IMR-90 (cell line): ENCODE measurements around the gene C16orf74. TPM values are rescaled to one million over a fixed set of nuclear protein-coding genes. Genes with fewer than 3 reads are reported as not detected.

Experiments
- ATAC-seq: fragments of 200-7000 bp; cut with Tn5 transposase; 2 replicates; pipeline ENCODE4 v1.9.1; 2020; ENCODE audit warnings: low read depth, mild to moderate bottlenecking, moderate library complexity
- BruUV-seq: library from RNA; stranded (reverse); fragments of 400-500 nt; replicated peaks from 2 replicates; lab custom pipeline; 2021; lab: Mats Ljungman, UMichigan
- CTCF ChIA-PET: fragments of 300-600 bp; formaldehyde crosslinking; extraction: SDS; loops from one replicate; lab custom pipeline; 2021; ENCODE audit warnings: antibody characterized with exemption; lab: Yijun Ruan, JAX
- POLR2A ChIA-PET: fragments of 300-600 bp; sonication (Branson Sonifier 250); formaldehyde crosslinking; loops from one replicate; lab custom pipeline; 2022; ENCODE audit warnings: antibody characterized with exemption; ENCODE audit not compliant: unreplicated experiment; lab: Charles Lee
- DNase-seq: peaks from one replicate; pipeline ENCODE4 v3.0.0; 2013
- H2AFZ ChIP-seq: replicated peaks from 2 replicates; pipeline ENCODE3; 2013; ENCODE audit warnings: low read length, mild to moderate bottlenecking; ENCODE audit not compliant: poor library complexity
- H2AK5ac ChIP-seq: 2 replicates; pipeline ENCODE4 v1.6.1; 2013; ENCODE audit warnings: low read depth, low read length, inconsistent platforms
- H2AK9ac ChIP-seq: replicated peaks from 2 replicates; pipeline ENCODE3; 2013; ENCODE audit warnings: mild to moderate bottlenecking, low read depth, low read length, moderate library complexity; ENCODE audit not compliant: poor library complexity
- H2BK120ac ChIP-seq: 2 replicates; pipeline ENCODE4 v1.6.1; 2013; ENCODE audit warnings: low read depth, low read length, inconsistent platforms
- H2BK15ac ChIP-seq: 3 replicates; pipeline ENCODE4 v1.6.1; 2013; ENCODE audit warnings: low read depth, low read length, inconsistent platforms
- H2BK20ac ChIP-seq: 2 replicates; pipeline ENCODE4 v1.6.1; 2013; ENCODE audit warnings: low read depth, mild to moderate bottlenecking, inconsistent platforms, low read length, moderate library complexity
- H2BK5ac ChIP-seq: 2 replicates; pipeline ENCODE4 v1.6.1; 2013; ENCODE audit warnings: mild to moderate bottlenecking, low read depth, low read length, inconsistent platforms; ENCODE audit not compliant: poor library complexity, severe bottlenecking
- H3K14ac ChIP-seq: replicated peaks from 2 replicates; pipeline ENCODE4 v1.6.1; 2013; ENCODE audit warnings: low read depth, low read length, inconsistent platforms
- H3K18ac ChIP-seq: 2 replicates; pipeline ENCODE4 v1.6.1; 2013; ENCODE audit warnings: low read depth, low read length, control low read depth
- H3K23ac ChIP-seq: 2 replicates; pipeline ENCODE4 v1.6.1; 2013; ENCODE audit warnings: low read depth, low read length, inconsistent platforms
- H3K27ac ChIP-seq: 2 replicates; pipeline ENCODE4 v1.5.1; 2013; ENCODE audit warnings: mild to moderate bottlenecking, control low read depth, low read length; ENCODE audit not compliant: insufficient read depth
- H3K27me3 ChIP-seq: 2 replicates; pipeline ENCODE4 v1.6.1; 2013; ENCODE audit warnings: low read length; ENCODE audit not compliant: control insufficient read depth, insufficient read depth
- H3K36me3 ChIP-seq: 2 replicates; pipeline ENCODE4 v1.6.1; 2013; ENCODE audit warnings: low read length, mixed read lengths; ENCODE audit not compliant: control insufficient read depth, insufficient read depth
- H3K4ac ChIP-seq: 2 replicates; pipeline ENCODE4 v1.6.1; 2013; ENCODE audit warnings: low read depth, low read length, inconsistent platforms
- H3K4me1 ChIP-seq: 2 replicates; pipeline ENCODE4 v1.6.1; 2013; ENCODE audit warnings: low read length, mixed read lengths; ENCODE audit not compliant: control insufficient read depth, insufficient read depth
- H3K4me2 ChIP-seq: 2 replicates; pipeline ENCODE4 v1.6.1; 2013; ENCODE audit warnings: low read depth, mild to moderate bottlenecking, control low read depth, low read length, moderate library complexity
- H3K4me3 ChIP-seq: 2 replicates; pipeline ENCODE4 v1.5.1; 2013; ENCODE audit warnings: low read depth, mild to moderate bottlenecking, control low read depth, low read length, moderate library complexity; ENCODE audit not compliant: insufficient read depth
- H3K56ac ChIP-seq: 2 replicates; pipeline ENCODE4 v1.6.1; 2013; ENCODE audit warnings: low read length, inconsistent platforms; ENCODE audit not compliant: insufficient read depth; ENCODE audit errors: extremely low read depth
- H3K79me1 ChIP-seq, 2 experiments: 2 replicates each; pipeline ENCODE4 v1.6.1; 2013; ENCODE audit warnings: low read length in 2 of 2, inconsistent platforms in 1 of 2, low read depth in 1 of 2
- H3K9ac ChIP-seq: 2 replicates; pipeline ENCODE4 v1.6.1; 2013; ENCODE audit warnings: low read depth, low read length, control low read depth
- H3K9me1 ChIP-seq: 2 replicates; pipeline ENCODE4 v1.6.1; 2013; ENCODE audit warnings: low read length, inconsistent platforms; ENCODE audit not compliant: insufficient read depth
- H3K9me3 ChIP-seq: 2 replicates; pipeline ENCODE4 v1.6.1; 2013; ENCODE audit warnings: low read length; ENCODE audit not compliant: control insufficient read depth, insufficient read depth
- H4K20me1 ChIP-seq: 2 replicates; pipeline ENCODE4 v1.6.1; 2013; ENCODE audit warnings: low read length, inconsistent platforms; ENCODE audit not compliant: insufficient read depth
- H4K5ac ChIP-seq: 2 replicates; pipeline ENCODE4 v1.6.1; 2013; ENCODE audit warnings: mild to moderate bottlenecking, low read depth, low read length, control low read depth
- H4K8ac ChIP-seq, 2 experiments: 2 replicates each; pipeline ENCODE4 v1.6.1; 2013; ENCODE audit warnings: low read depth in 2 of 2, low read length in 2 of 2, control low read depth in 1 of 2, inconsistent platforms in 1 of 2
- H4K91ac ChIP-seq: 2 replicates; pipeline ENCODE4 v1.6.1; 2013; ENCODE audit warnings: low read depth, low read length, inconsistent platforms; ENCODE audit not compliant: insufficient read depth
- BHLHE40 ChIP-seq: fragments of 150-350 bp; IDR thresholded peaks from 2 replicates; pipeline ENCODE4 v1.6.1; 2016; ENCODE audit warnings: mild to moderate bottlenecking, low read depth, low read length
- CEBPB ChIP-seq: IDR thresholded peaks from 2 replicates; pipeline ENCODE4 v1.6.1; 2012; ENCODE audit warnings: low read depth, low read length, improper control_type of control experiment
- CHD1 ChIP-seq: IDR thresholded peaks from 2 replicates; pipeline ENCODE4 v1.6.1; 2012; ENCODE audit warnings: low read depth, low read length, improper control_type of control experiment
- CTCF ChIP-seq: conservative IDR thresholded peaks from 2 replicates; pipeline ENCODE4 v1.5.1; 2012; ENCODE audit warnings: mild to moderate bottlenecking, low read depth, low read length, improper control_type of control experiment
- ELK1 ChIP-seq: fragments of 150-350 bp; IDR thresholded peaks from 2 replicates; pipeline ENCODE4 v1.6.1; 2016; ENCODE audit warnings: low read depth, mild to moderate bottlenecking, low read length, moderate library complexity, borderline replicate concordance
- FOS ChIP-seq: fragments of 150-350 bp; IDR thresholded peaks from 2 replicates; pipeline ENCODE4 v1.6.1; 2016; ENCODE audit warnings: low read depth, low read length
- MAFK ChIP-seq: IDR thresholded peaks from 2 replicates; pipeline ENCODE4 v1.6.1; 2012; ENCODE audit warnings: low read depth, low read length, improper control_type of control experiment
- MAZ ChIP-seq: IDR thresholded peaks from 2 replicates; pipeline ENCODE4 v1.6.1; 2012; ENCODE audit warnings: low read depth, mild to moderate bottlenecking, low read length, improper control_type of control experiment, moderate library complexity, borderline replicate concordance
- MXI1 ChIP-seq: IDR thresholded peaks from 2 replicates; pipeline ENCODE4 v1.6.1; 2012; ENCODE audit warnings: low read depth, mild to moderate bottlenecking, low read length, moderate library complexity, borderline replicate concordance
- NFE2L2 ChIP-seq: fragments of 150-350 bp; IDR thresholded peaks from 2 replicates; pipeline ENCODE4 v1.6.1; 2016; ENCODE audit warnings: low read depth, mild to moderate bottlenecking, low read length
- RAD21 ChIP-seq: IDR thresholded peaks from 2 replicates; pipeline ENCODE4 v1.6.1; 2012; ENCODE audit warnings: low read length, improper control_type of control experiment
- RCOR1 ChIP-seq: IDR thresholded peaks from 2 replicates; pipeline ENCODE4 v1.6.1; 2012; ENCODE audit warnings: mild to moderate bottlenecking, low read length, improper control_type of control experiment; ENCODE audit not compliant: insufficient replicate concordance
- RFX5 ChIP-seq: IDR thresholded peaks from 2 replicates; pipeline ENCODE4 v1.8.0; 2012; ENCODE audit warnings: low read depth, mild to moderate bottlenecking, low read length, moderate library complexity
- SMC3 ChIP-seq: fragments of 150-350 bp; IDR thresholded peaks from 2 replicates; pipeline ENCODE4 v1.6.1; 2016; ENCODE audit warnings: low read depth, mild to moderate bottlenecking, antibody characterized with exemption, low read length, moderate library complexity
- USF2 ChIP-seq: fragments of 150-350 bp; IDR thresholded peaks from 2 replicates; pipeline ENCODE4 v1.6.1; 2017; ENCODE audit warnings: mild to moderate bottlenecking, antibody characterized with exemption, low read length, low read depth
- WGBS, 2 experiments: methylation state at CpG; one replicate each; pipeline versions ENCODE4 v1.1.5 to v1.1.7; 2013; ENCODE audit warnings: missing lambda C conversion rate in 2 of 2; ENCODE audit not compliant: insufficient read length in 1 of 2; ENCODE audit errors: extremely low coverage in 2 of 2; 5-methylcytosine and 5-hydroxymethylcytosine counted together
- dilution Hi-C: fragments of 300-500 bp; cut with HindIII; formaldehyde crosslinking; loops from one replicate; pipeline ENCODE4 v1.14.3; 2018; ENCODE audit warnings: low sequenced_read_pairs; ENCODE audit not compliant: unreplicated experiment
- in situ Hi-C: fragments of 300-500 bp; cut with MboI; formaldehyde crosslinking; loops from 3 replicates; pipeline ENCODE4 v1.14.3; 2019; ENCODE audit warnings: low sequenced_read_pairs, inconsistent platforms, mixed read lengths
- intact Hi-C: fragments of 100-400 bp; cut with micrococcal nuclease; formaldehyde crosslinking; loops from 2 replicates; pipeline ENCODE4 v1.10.0; 2022
- polyA plus RNA-seq, 3 experiments: library from polyadenylated mRNA; depleted of rRNA; stranded (reverse); fragments of >200 nt; gene quantifications; 2 replicates each; pipeline ENCODE4 v1.2.3, GENCODE V29; 2012; ENCODE audit warnings: low replicate concordance in 1 of 3
- total RNA-seq: library from RNA; depleted of rRNA; stranded (reverse); fragments of >200 nt; gene quantifications from 2 replicates; pipeline ENCODE4 v1.2.3, GENCODE V29; 2012

Gene C16orf74
- total and polyA plus RNA-seq, 2 of the 4 experiments (the other 2 are of a cell fraction) = 4.5 to 12.2 TPM

DNA sequence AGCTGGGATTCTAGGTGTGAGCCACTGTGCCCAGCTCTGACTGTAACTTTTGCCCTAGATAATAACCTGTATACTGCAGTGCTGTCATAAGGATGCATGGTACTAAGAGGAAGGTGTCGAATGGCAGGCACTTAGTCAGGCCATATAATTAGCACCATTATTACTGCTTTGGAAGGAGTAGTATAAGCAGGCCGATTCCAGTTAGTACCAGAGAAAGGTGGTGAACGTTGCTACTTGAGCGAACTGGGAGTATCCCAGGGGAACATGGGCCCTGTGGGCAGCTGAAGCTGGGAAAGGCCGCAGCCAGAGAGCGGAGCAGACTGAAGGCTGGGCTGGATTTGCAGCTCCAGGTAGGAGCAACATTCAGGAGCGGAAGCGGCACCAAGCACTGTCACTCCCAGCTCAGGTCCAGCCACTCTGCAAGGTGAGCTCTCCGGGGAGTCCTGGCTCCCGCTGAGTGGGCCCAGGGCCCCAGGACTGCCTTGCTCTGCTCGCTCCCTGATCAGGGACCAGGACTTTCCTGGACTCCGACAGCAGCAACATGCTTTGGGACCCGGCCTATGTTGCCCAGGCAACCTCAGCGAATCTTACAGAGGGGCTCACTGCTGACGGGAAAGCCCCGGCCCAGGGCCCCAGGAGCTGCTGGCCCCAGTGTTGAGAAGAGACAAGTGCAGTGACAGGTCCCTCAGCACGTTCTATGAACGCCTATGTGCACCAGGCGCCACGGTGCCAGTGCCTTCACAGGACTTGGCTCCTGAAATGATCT lies 28.6 kb downstream of the C16orf74 start:
- H3K4me3 ChIP-seq = no peak overlapping the region
- peaks cover 2% of the 10 kb centered on the region; the same call in 1 of the 2 replicates for H3K36me3 ChIP-seq
- intact Hi-C loops (no loop called here), dilution Hi-C loops (no loop called here), in situ Hi-C loops (no loop called here)
- H4K20me1 ChIP-seq = peaks cover 13% of the 10 kb centered on the region
- no peak overlapping the region for H3K14ac ChIP-seq
- H3K9ac ChIP-seq = no peak overlapping the region
- CTCF ChIA-PET = no interaction called here
- no TSS peak for BruUV-seq
- H2BK5ac ChIP-seq = no peak overlapping the region
- H3K4me2 ChIP-seq = no peak overlapping the region
- H3K79me1 ChIP-seq = peaks cover 3 to 4% of the 10 kb centered on the region in 2 experiments; a peak in 1 of 4 replicates
- DNase-seq (no peak), ATAC-seq (no peak)
- H3K56ac ChIP-seq = no peak overlapping the region
- H2BK15ac ChIP-seq = no peak overlapping the region
- 88% methylated on average over 17 of the region's 20 CpGs; no CpG with 5 or more reads in 1 of the 2 experiments for WGBS, 2 experiments
- H4K8ac ChIP-seq = no peak overlapping the region
- no peaks in the 10 kb centered on the region for H3K9me1 ChIP-seq
- no peaks in the 10 kb centered on the region for H3K4me1 ChIP-seq
- H3K23ac ChIP-seq = no peak overlapping the region
- H3K27me3 ChIP-seq = no peaks in the 10 kb centered on the region
- H4K5ac ChIP-seq = no peak overlapping the region
- no peak overlapping the region for H3K4ac ChIP-seq
- H2AFZ ChIP-seq = no peak overlapping the region
- no peak overlapping the region for H3K18ac ChIP-seq
- POLR2A ChIA-PET = no interaction called here
- no peak overlapping the region for H3K27ac ChIP-seq
- H4K91ac ChIP-seq = no peak overlapping the region
- no peak overlapping the region for H2BK120ac ChIP-seq
- H2AK9ac ChIP-seq = no peak overlapping the region
- no peak overlapping the region for H2AK5ac ChIP-seq
- H2BK20ac ChIP-seq = no peak overlapping the region
- H3K9me3 ChIP-seq = no peaks in the 10 kb centered on the region; the same call in 1 of the 2 replicates
- TF ChIP-seq SMC3 (no peak), RFX5 (no peak), MXI1 (no peak), NFE2L2 (no peak), CTCF (no peak), MAFK (no peak), USF2 (no peak), RAD21 (no peak), FOS (no peak), CHD1 (no peak), MAZ (no peak), CEBPB (no peak), RCOR1 (no peak), BHLHE40 (no peak), ELK1 (no peak)
